NCI-H2227 (cell line): ENCODE results near the gene PRSS48.
"Not testable (repeated sequence)": the region's sequence is repeated elsewhere in the genome, so short reads cannot be mapped to it uniquely, and the experiment has no call there.

Experiments
- DNase-seq: peaks from one replicate; lab custom pipeline; 2025; ENCODE audit not compliant: unreplicated experiment; lab: John Stamatoyannopoulos, UW

PRSS48 gene, protein sequence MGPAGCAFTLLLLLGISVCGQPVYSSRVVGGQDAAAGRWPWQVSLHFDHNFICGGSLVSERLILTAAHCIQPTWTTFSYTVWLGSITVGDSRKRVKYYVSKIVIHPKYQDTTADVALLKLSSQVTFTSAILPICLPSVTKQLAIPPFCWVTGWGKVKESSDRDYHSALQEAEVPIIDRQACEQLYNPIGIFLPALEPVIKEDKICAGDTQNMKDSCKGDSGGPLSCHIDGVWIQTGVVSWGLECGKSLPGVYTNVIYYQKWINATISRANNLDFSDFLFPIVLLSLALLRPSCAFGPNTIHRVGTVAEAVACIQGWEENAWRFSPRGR

DNA sequence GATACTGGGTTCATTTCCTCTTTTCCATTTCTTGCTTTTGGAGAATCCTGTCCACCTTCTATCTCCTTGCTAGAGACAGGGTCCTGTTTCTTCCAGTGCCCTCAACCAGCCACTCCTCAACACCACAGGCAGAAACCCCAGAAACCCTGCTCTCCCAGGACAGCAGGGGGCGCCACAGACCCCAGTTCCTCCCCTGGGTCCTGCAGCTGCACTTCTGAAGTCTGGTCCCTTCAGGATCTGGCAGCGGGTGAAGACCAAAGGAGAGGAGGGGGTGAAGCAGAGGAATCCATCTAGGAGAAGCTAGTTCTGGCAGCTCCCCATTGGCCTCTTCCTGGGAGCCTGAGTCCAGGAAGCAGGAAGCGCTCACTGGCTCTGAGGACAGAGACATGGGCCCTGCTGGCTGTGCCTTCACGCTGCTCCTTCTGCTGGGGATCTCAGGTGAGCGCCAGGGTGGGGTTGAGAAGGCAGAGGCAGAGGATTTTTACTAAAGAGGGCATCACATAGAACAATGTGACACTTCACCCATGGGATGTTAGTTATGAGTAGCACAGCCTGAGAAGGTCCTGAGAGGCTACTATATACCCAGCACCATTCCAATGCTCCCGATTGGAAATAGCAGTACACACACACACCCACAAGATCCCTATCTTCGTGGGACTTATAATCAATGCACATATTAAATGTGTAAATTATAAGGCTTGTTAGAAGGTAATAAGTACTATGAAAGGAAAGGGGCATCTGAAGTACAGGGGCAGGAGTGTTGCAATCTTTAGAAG, at the start of gene PRSS48:
PRSS48 (plus strand) TSS at position 375 of the 776 bp plus-strand sequence; CDS start at position 387, 12 bp downstream.
- peak; percentile 28 for DNase-seq

DNA sequence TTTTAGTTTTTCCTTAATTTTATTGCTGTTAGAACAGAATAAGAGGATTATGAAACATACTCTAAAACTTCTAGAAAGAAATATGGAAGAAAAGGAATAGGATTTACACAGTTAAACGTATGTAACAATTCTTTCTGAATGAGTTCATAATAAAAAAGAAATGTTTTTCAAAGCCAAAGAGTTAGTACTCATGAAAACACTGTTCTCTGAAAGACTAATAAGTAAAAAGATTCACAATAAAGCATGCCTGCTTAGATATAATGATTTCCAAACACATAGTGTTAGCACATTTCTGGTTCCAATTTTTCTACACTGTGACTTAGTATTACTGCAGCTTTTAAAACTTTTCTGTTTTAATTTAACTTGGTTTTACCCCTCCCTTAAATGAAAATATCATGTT, 49.8 kb upstream of the PRSS48 start:
- DNase-seq: no peak

DNA sequence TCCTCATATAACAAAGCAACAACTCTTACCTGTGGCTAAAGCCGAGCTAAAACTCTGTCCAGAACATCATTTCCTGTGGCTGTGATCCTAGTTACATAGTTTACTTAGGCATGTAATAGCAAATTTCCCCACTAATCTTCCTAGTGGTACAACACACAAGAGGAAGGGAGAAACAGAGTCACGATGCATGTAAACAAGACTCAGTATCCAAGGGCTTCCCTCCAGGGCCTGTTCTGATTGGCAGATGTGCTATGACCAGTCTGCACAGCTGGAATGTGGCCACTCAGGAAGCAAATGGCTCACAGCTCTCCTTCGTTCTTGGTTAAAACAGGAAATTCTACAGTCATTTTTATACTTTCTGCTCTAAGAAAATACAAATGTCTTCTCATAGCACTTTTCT, 49.2 kb upstream of the PRSS48 start:
- no peak for DNase-seq

DNA sequence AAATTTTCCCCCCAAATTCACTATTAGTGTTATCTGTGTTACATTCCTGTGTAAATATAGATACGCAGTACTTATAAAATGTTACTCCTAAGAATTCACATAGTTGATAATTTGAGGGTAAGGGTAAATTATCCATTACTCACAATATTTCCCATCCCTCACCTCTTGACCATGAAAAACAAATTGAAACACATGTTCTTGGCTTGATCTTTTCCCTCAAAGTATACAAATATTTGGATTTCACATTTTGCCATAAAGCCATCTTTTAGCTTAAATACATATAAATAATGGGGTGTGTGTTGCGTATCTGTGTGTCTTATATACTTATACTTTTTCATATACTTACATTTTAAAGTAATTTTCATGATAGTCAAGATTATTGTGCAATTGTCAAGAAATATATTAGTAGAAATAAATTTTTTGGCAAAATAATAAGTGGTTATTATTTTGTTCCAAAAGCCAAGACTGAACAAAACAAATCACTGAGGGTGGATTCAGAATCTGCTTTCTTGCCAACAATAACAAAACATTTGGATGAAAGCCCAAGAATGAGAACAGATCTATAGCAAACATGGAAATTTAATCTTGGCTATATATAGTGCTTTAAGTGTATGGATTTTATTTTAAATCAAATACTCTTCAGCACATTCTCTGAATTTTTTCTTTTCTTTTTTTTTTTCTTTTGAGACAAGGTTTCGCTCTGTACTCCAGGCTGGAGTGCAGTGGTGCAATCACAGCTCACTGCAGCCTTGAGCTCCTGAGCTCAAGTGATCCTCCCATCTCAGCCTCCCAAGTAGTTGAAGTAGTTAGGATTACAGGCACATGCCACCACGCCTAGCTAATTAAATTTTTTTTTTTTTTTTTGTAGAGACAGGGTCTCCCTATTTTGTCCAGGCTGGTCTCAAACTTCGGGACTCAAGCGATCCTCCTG, 48.5 kb upstream of the PRSS48 start:
- no peak for DNase-seq

DNA sequence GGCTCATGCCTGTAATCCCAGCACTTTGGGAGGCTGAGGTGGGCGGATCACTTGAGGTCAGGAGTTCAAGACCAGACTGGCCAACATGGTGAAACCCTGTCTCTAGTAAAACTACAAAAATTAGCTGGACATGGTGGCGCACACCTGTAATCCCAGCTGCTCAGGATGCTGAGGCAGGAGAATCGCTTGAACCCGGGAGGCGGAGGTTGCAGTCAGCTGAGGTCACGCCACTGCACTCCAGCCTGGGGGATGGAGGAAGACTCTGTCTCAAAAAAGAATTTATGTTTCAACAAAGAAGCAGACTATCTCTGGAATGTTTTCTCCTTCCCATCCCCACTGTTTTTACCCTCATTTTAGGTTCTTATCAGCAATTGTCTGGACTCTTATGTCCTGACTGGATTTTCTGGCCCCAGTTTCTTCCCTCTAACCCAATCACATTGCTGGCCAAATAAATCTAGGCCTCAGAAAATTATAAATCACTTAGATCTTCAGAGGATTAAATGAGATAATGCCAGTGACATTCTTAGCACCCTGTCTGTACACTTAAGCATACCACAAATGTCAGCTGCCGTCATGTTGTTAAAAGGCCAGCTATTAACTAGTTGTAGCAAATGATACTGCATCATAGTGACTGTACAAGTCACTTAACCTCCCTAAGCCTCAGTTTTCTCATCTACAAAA, 44.9 kb upstream of the PRSS48 start:
- DNase-seq: no peak

DNA sequence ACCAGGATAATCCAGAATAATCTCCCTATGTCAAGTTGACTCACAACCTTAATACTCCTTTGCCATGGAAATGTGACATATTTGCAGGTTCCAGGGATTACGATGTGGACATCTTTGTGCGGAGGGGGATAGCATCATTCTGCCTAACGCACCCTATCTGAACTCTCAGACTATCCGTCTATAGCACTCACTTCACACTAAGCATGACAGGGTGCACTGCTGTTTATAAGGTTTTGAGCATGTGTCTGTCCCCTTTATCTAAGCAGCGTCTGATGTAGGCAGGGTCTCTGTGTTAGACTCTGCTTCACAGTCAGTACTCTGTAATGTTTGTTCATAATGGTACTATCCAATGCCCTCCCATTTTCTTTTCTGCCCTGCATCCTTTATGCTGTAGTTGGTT, 43.4 kb upstream of the PRSS48 start:
- DNase-seq: no peak

DNA sequence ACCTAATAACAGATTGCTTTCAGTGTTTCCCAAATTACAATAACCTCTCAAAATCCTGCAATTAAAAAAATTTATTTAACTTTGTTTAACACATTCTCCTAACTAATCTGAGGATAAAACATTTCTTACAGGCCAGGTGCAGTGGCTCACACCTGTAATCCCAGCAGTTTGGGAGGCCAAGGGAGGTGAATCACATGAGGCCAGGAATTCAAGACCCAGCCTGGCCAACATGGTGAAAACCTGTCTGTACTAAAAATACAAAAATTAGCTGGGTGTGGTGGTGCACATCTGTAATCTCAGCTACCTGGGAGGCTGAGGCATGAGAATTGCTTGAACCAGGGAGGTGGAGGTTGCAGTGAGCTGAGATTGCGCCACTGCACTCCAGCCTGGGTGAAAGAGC, 41.6 kb upstream of the PRSS48 start:
- not testable (repeated sequence) for DNase-seq

DNA sequence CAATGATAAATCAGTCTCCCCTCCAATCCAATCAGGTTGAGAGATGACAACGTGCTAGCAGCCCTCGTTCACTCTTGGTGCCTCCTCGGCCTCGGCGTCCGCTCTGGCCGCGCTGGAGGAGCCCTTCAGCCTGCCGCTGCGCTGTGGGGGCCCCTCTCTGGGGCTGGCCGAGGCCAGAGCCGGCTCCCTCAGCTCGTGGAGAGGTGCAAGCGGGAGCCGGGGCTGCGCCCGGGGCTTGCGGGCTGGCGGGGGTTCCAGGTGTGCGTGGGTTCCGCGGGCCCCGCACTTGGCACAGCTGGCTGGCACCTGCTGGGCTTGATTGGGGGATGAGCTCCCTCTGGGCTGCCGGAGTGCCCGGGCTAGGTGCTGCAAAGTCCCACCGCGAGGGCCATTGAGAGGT, 40.9 kb upstream of the PRSS48 start:
- DNase-seq: no peak

DNA sequence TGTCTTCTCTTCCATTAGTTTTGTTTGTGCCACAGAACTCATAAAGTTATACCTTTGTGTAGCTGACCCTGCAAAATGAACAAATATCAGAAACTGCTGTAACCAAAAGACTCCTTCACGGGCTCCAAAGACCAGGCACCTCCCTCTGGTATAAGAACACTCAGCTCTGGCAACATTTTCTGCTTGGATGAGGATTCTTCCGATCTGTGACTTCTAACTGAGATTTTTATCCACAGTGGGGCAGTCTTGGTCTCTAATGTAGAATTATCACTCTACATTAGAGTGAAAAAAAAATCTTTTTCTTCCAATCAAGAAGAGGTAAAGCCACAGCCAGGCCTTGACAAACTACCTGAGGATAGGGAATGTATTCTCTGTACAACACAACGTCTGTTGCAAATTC, 38.5 kb upstream of the PRSS48 start:
- DNase-seq: peak; percentile 1

DNA sequence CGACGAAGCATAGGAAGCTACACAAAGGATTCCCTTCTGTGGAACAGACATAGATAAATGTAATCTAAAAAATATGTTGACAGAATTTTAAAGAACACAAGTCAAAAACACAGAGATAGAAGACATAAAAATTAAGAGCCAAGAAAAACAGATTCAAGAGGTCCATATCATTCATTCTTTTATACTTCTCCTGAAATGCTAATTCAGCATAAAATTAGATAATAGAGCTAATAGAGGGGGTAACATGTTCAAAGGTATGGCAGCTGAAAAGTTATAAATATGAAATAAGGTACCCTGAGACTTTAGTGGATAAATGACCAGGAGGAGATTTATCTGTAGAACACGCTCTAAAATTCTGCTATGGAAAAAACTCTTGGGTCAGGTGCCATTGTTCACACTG, 37.4 kb upstream of the PRSS48 start:
- no peak for DNase-seq

DNA sequence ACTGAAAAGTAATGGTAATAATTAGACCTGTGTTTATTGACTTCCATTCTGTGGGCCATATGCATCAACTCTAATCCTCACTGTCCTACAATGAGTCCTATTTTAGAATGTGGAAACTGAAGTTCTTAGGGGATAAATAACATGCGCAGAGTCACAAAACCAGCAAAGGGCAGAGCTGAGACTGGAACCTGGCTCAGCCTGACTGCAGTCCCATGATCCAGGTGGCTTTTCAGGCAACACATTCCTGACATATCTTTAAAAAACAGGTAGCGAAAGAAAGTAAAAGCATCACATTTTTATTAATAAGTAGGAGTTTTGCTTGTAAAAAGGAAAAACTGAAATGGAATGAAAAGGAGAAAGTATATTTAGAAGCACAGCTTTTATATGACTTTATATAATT, 34.7 kb upstream of the PRSS48 start:
- no peak for DNase-seq

DNA sequence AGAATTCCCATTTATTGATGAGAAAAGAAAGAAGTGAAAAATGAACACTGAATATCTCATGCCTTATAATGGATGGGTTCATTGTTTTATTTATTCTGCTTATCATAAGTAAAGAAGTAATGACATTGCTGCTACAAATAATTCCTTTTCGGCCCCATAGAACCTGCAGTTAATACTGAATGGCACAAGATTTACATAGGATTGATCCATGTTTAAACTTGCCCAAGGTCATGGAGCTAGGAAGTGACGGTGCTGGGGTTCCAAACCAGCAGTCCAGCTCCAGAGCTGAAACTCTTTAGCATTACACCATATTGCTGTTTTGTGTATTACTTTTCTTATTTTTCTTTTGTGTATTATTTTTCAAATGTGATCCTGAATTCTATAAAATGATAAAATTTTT, 30.2 kb upstream of the PRSS48 start:
- no peak for DNase-seq

DNA sequence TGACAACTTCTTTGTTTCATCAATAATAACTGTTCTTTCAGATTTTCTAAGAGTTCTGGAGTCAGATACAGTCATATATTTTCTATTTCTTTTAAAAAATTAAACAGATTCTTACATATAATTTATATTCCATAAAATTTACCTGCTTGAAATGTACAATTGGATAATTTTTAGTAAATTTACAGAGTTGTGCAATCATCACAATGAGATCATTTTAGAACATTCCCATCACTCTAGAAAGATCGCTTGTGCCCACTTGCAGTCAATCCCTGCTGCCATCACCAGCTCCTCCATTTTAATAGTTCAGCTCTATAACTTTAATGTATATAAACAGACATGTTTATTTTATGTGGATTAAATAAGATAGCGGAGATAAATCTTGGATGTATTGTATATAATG, 29.6 kb upstream of the PRSS48 start:
- DNase-seq: no peak

DNA sequence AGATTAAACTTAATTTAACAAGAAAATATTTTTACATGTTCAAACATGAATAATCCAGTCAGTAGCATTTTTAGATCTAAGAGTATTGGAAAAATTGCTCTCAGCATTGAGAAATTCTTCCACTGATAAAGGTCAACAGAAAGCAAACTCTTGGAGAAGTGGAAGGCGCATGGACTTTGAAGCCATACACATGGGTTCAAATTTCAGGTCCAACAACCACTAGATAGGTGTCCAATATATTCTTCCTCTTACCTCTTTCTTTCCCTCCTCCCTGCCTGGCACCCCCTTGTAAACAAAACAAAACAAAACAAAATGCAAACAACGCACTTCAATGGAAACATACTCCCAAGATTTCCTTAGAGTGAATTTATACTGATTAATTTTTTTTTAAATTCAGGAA, 28.4 kb upstream of the PRSS48 start:
- DNase-seq: no peak

DNA sequence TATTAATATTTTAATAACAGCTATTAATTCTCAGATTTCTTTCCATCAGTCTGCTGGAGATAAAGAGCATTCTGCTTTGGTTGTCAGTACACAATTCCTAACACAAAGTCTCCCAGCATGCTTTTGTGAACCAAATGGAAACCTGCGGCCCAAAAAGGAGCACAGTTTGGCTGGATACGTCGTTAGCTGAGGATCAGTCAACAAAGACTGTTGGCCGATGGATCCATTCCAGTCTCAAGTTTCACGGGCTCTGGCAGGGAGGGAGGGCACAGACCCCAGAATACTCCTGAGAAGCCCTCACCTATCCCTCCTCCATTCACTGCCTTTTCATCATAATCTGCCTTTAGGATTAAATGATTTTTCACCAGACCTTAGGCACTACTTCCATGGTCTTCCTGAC, 26.3 kb upstream of the PRSS48 start:
- no peak for DNase-seq

DNA sequence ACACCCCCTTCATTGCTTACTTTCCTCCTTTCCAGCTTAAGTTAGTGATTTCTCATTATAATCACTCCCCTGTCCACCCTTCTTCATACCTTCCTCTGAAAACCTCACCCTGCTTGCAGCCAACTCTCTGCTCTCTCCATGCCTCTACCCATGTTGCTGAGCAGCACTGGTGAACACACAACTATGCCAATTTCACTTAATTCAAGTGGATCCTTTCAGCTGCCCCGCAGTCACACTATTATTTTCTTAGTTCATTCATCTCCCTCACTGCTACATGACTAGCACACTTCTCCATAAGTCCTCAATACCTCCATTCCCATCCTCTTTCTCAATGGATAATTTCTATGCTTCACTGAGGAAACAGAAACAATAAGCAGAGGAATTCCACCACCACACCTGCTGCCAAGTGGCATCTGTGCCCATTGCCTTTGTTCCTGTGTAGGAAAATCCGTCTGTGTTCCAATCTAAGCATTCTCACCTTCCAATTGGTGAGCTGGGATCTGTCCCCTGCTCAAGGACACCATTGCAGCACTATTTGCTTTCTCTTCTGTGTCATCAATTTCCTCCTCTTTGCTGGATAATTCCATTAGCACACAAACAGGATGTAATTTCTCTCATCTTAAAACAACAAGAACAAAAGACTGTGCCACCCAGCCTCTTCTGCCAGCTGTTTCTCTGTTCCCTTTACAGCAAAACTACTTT, 25.2 kb upstream of the PRSS48 start:
- DNase-seq: no peak

DNA sequence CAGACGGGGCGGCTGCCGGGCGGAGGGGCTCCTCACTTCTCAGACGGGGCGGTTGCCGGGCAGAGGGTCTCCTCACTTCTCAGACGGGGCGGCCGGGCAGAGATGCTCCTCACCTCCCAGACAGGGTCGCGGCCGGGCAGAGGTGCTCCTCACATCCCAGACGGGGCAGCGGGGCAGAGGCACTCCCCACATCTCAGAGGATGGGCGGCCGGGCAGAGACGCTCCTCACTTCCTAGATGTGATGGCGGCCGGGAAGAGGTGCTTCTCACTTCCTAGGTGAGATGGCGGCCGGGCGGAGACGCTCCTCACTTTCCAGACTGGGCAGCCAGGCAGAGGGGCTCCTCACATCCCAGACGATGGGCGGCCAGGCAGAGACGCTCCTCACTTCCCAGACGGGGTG, 21.7 kb upstream of the PRSS48 start:
- not testable (repeated sequence) for DNase-seq

DNA sequence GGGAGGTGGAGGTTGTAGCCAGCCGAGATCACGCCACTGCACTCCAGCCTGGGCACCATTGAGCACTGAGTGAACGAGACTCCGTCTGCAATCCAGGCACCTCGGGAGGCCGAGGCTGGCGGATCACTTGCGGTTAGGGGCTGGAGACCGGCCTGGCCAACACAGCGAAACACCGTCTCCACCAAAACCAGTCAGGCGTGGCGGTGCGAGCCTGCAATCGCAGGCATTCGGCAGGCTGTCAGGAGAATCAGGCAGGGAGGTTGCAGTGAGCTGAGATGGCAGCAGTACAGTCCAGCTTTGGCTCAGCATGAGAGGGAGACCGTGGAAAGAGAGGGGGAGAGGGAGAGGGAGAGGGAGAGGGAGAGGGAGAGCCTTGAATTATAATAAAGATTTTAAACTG, 21.3 kb upstream of the PRSS48 start:
- DNase-seq: not testable (repeated sequence)

DNA sequence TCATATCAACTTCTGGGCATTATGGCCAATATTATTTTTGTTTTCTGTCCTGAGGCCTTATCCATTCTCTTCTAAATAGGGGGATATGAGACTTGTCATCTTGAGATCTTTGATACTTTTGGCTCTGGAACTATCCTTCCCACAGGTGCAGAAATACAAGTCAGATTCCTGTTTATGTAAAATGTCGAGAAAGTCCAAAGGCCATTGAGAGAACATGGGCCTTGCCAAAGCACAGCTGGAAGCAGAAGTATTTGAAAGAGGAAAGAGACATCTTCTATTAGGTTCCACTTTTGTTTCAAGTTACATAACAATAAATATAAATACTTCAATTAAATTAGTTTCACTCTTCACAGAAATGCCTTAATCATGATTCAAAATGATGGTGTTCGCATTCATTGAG, 20.8 kb upstream of the PRSS48 start:
- no peak for DNase-seq

DNA sequence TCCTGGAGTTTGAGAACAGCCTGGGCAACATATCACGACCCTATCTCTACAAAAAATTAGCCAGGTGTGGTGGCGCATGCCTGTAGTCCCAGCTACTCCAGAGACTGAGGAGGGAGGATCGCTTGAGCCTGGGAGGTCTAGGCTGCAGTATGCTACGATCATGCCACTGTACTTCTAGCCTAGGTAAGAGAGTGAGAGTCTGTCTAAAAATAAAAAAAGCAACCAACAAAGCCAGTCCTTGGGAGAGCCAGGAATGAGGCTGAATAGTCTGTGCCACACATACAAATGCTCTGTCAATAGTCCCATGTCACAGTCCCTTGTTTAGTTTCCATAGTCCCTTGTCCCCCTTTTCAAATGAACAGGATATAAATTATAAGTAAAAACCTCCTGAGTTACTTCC, 19.3 kb upstream of the PRSS48 start:
- DNase-seq: no peak
